IPS DF 4.7 (cell line): ENCODE data around the gene BRINP1.
"Not testable (repeated sequence)": the region's sequence is repeated elsewhere in the genome, so short reads cannot be mapped to it uniquely, and the experiment has no call there.

ENCODE experiments used
- DNase-seq: peaks from one replicate; pipeline ENCODE4 v3.0.0-alpha.2; 2013; ENCODE audit warnings: low spot score; ENCODE audit errors: extremely low read depth

The BRINP1 gene

DNA sequence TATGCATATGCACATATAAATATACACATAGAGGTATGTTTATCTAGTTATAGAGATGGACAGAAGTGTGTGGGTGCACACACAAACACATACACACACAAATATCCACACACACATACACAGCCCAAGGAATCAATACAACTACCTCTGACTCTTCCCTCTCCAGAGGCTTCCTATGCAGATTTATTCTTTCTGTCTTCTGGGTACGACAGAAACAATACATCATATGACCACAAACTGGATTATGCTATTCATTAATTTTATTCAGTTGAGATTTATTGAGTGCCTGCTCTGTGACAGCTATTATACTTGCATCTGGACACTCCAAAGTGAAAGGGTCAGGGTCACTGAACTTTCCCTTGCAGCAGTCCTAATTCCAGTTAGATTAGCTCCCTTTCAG lies 155.8 kb downstream of the BRINP1 start:
- DNase-seq: no peak

DNA sequence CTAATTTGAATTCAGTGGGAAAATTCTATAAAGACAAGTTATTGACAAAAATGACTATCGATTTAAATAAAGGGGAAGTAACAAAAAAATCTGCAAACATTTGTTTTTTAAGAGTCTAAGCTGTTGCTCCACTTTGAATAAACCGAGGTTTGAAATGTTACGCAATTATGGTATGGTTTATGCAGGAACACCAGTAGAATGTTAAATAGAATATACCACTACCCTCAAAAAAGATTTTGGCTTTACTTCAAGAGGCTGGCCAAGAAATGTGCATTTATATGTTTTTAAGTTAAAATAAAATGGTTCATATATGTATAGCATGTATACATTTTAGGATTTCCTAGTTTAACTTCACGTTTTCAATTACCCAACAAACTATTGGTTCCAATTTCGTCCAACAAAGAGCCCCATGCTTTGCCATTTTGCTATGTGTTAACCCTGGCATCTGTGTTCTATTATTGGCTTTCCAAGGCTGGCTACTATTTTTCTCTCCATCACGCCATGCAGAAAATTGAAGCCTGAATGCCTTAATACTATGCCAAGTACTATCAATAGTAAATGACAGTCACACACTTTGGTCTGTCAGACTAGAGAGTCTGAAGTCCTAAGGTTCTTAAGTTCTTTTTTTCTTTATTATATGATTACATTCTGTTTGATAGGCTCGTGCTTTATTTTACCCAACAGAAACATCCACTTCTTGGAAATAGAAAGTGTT lies 171.2 kb downstream of the BRINP1 start:
- no peak for DNase-seq

DNA sequence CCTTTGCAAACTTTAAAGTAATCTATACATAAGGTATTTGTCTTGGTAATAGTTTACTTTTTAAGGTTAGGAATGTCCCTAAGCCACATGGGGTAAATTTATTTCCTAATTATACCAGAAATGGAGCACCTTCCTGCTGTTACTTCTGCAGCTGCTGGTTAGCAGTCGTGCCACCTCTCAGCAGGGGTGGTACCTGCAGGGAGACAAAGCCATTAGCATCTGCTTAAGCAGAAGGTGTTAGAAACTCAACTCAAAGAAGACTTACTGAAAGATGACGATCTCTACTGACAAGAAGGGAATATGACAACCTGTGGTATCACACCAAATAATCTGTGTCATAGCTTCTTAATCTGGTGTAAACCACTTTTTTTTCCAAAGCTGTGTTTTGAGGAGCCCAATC lies 173.7 kb downstream of the BRINP1 start:
- no peak for DNase-seq

DNA sequence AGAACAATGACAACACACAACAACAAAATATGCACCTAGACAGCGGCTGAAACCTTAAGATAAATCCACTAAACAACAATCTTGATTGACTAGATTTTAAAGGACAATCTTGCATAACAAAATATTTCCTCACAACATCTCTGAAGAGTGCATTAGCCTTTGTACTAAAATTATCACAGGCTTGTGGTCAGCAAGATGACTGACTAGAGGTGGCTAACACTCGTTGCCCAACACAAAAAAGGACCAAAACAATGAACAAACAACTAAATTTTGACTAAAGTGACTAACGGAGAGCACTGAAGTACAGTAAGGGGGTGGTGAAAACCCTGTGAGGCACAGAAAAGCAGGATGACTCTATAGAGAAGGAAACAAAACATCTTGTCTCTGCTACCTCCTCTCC lies 183.9 kb downstream of the BRINP1 start:
- DNase-seq: no peak

DNA sequence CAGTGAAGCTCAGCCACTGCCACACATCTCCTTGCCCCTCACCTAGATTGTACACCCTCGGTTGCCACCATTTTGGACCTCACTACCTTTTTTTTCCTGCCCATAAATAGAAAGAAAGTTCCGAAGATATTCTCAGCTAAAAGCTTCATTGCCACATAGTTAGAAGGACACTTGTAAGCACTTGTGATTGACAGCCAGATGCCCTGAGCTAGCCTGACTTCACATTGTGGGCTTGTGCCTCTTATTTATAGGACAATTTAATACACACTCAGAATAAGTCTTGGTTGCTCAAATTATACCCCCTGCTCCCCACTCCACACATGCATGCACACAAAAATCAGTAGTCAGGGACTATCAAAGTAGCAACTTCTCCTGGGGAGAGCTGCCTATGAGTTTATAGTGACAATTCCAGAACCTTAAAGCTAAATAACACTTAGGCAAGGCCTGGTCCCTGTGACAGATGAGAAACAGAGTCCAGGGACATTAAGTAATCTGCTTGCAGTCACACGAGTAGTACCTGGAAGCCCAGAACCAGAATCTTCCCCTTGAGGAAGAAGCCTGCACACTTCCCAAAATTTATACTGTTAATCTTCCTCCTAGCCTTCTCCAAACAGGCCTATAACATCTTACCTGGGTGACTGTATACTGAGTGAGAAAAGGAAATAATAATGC lies 184.8 kb downstream of the BRINP1 start:
- DNase-seq: no peak

DNA sequence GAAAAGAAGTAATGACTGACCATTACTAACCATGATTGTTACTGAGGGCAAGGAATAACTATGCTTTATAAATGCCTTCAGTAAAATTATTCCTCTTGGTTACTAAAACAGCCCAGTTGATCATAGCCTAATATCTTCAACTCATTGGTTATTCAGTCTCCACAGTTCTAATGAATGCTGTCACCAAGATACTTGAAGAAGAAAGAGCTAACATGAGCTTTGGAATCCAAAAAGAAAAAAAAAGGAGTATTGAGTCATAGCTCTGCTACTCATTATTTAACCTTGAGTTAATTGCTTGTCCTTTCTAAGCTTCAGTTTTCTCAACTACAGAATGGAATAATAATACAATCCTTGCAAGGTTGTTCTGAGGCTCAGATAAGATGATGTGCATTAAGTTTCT lies 187.7 kb downstream of the BRINP1 start:
- no peak for DNase-seq

DNA sequence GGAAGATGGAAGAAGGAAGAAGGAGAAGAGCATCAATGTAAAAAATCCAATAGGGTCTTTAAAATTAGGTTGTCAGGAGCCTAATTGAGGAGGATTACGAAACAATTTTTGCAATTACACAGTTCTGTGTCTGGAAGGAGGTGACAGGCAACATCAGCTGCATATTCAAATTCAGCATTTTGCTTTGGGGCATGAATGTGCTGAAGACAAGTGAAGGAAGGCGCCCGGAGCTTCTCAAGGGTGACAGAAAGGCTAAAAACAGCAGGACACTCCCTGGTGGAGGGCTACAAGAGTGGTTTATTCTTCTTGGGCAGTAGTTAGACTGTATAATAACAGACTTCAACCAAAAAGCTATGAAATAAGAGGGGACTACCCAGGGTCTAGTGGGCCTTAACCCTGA lies 188.3 kb downstream of the BRINP1 start:
- no peak for DNase-seq

DNA sequence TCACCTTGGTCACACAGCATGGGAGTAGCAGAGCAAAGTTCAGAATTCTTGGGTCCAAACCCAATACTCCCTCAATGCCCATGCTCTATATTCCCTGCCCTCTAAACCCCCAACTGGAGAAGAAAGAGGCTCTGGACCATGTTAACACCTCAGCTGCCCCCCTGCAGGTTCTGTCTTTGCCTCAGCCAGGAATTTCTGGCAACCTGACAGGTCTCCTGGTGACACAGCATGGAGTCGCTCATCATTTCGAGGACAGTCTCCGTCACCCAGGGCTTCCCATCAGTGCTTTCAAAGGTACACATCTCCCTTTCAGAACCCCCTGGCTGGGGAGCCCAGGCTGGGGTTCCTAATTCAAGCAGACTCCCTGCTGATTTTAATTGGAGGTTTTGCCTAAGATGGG lies 189.5 kb downstream of the BRINP1 start:
- DNase-seq: no peak

DNA sequence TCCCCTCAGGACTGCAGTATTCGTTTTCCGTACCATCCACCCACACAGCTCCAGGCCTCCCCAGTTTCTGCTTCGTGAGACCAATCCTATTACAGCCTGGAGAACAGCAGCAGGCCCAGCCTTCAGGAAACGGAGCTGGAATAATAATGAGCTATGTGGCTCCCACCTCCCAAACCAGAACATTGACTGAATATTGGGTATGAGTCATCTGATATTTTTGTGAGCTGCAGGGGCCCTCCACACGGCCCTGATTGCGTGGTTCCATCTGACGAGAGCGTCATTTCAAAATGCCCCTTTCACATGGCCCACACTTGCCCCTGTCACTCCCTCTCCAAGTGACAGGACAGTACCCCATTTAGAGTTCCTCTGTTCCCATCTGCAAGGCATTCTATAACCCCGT lies 192.0 kb downstream of the BRINP1 start:
- no peak for DNase-seq

DNA sequence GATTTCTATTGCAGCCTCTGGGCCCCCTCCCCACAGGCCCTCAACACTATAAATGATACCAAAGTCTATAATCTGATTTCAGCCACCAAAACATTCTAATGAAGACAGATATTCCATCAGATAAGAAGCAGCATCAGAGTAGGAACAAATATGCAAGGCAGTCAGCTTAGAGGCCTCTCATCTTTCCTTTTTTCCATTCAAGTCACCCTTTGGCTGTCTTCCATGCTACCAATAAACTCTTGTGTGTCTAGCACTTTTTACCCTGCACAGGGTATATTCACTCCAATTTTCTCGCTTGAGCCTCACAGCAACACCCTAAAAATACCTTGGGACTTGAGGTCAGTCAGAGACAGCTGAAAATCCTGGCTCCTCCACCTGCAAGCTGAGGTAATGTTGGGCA lies 193.7 kb downstream of the BRINP1 start:
- no peak for DNase-seq

DNA sequence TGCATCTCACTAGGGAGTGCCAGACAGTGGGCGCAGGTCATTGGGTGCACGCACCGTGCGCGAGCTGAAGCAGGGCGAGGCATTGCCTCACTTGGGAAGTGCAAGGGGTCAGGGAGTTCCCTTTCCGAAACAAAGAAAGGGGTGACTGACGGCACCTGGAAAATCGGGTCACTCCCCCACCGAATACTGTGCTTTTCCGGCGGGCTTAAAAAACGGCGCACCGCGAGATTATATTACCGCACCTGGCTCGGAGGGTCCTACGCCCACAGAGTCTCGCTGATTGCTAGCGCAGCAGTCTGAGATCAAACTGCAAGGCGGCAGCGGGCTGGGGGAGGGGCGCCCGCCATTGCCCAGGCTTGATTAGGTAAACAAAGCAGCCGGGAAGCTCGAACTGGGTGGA lies 200.0 kb downstream of the BRINP1 start:
- DNase-seq: not testable (repeated sequence)

DNA sequence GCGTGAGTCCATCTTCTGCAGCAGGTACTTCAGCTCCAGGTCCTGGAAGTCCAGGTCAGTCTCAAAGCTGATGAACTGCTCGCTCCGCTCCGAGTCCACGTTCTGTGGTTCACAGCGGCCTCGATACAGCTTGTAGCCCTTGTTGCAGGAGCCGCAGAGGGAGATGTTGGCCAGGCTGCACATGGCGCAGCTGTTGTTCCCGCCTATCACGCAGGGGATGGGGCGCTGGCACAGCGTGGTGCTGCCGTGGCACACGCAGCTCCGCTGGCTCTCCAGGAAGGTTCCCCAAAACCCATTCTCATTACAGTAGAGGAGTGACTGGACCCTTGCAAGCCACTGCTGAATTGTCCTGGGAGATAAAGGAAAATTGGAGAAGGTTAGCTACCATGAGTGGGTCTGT lies 201.4 kb downstream of the BRINP1 start:
- no peak for DNase-seq

DNA sequence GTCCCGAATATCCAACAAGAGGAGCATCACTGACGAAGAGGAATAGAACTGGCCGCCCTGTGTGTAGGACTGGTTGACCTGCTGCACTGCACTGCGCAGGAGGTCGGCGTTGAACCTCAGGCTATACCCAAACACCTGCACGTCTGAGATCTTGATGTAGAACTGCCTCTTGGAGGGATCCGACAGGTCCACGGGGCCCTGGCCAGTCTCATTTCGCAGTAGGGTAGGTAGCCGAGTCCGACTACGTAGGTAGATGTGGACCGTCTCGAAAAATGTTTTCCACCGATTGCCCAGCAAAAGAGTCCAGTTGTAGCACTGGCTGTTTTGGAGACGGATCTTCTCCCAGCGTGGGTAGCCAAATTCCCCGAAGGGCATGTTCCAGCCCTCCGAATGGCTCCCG lies 202.0 kb downstream of the BRINP1 start:
- DNase-seq: no peak

DNA sequence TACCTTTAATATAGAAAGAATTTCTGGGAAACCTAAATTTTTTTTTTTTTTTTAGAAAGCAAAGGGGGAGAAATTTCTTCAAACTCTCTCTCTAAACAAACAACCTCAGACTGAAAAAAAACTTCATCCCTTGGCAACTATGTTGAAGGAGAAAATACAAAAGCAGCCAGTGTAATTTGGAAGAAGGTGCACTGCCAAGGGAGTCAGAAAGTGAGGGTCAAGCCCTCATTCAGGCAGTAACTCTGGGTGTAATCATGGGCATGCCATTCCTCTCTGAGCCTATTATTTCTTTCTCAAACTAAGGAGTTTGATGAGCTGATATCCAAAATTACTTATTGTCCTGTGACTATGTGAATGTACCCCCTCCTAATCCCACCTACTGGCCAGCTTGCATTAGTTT lies 203.1 kb downstream of the BRINP1 start:
- DNase-seq: no peak

DNA sequence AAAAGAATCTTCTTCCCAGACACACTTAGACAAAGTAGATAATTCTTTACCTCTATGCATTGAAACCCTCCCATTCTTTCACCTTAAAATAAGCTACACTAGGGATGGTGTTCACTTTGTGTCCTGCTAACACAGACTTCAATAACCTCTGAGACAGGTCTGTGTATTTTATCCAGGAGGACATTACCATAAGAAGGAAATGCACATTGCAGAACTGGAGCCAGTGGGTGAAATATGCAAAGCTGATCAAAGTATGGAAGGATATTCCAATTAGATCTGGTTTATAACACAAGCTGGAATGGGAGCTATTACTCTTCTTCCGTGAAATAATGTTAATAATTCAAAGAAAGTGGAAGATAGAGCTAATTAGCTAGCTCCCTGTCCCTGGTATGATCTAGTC lies 204.1 kb downstream of the BRINP1 start:
- DNase-seq: no peak

DNA sequence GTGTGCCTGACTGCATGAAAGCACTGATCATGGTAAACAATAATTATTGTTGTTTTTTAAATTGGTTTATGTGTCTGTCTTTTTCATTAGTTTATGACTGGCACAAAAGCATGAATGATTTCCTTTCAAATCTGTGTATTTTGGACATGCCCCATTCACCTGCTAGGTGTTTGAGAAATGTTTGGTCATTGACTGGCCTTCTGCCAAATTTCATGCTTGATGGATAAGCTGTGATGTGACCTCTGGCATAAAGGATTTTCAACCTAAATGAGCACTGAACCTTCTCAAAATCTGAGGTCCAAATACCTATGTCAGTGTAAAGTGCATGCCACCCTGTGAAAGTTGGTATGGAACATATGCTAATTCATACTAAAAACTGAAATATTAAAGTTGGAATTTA lies 204.5 kb downstream of the BRINP1 start:
- DNase-seq: no peak

DNA sequence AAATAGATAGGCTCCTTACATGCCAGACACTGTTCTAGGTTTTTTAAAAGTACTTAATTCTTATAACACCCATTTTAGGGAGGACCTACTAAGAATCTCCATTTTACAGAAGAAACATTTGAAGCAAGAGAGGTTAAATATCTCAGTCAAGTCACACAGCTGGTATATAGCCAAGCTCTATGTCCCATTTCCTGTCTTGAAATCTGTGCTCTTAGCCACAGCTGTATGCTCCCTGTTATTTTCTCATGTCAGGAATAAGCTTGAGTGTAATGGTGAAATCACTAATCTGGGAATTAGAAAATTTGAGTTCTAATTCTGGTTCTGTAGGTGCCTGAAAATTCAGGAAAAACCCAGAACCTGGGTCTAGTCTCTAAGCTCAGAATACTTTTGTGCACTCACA lies 208.7 kb downstream of the BRINP1 start:
- DNase-seq: no peak

DNA sequence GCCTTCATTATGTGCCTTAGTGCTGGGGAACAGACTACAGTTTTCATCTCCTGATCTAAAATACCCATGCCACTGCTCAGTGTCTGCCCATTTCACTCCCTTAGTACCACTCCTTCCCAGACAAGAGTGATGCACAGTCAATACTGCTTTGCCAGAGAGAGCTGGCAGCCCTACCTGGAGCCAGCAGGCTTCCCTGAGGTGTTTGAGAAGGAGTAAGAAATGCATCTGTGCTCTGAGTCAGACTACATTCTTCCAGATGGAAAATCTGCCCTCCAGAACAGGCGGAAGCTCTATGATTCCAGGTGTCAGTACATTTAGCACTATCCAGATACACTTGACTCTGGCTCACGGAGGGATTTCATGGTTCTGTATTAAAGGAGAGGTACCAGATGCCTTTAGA lies 209.8 kb downstream of the BRINP1 start:
- DNase-seq: no peak

DNA sequence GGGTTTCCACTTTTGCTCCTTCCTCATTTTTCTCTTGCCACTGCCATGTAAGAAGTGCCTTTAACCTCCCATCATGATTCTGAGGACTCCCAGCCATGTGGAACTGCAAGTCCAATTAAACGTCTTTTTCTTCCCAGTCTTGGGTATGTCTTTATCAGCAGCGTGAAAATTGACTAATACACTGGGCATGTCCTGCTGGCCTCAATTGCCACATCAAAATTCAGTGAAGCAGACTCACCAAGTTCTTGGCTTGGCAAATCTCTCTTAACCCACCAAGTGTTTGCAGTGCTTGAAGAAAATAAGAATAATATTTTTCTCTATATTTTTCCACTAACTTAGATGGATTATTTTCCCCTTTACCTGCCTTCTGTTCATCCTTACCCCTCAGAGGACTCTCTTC lies 212.0 kb downstream of the BRINP1 start:
- DNase-seq: no peak

DNA sequence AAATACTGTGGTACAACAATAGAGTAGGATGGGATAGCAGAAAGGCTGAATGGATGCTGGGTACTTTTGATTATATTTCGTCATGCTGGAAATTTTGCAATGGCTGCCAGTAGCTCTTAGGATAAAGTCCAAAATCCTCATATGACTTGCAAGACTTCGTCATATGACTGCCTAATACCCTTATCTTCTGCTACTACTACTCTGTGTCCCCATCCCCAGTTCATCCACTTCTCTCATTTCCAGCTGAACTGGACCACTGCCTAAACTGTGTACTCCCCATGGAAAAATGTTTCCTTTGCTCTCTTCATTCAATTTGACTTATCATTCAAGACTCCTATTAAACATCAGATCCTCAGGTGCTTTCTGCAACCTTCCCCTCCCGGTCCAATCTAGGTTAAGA lies 212.9 kb downstream of the BRINP1 start:
- no peak for DNase-seq

DNA sequence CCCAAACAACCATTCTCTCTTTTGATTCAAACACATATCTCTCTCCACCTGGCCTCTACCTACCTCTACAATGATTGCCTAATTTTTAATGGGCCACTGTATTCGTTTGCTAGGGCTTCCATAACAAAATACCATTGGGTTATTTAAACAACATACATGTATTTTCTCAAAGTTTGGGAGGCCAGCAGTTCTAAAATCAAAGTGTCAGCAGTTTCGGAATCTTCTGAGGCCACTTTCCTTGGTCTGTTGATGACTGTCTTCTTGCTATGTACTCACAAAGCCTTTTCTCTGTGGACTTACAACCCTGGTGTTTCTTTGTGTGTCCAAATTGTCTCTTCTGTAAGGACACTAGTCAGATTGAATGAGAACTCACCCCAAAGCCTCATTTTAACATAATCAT lies 214.7 kb downstream of the BRINP1 start:
- no peak for DNase-seq

DNA sequence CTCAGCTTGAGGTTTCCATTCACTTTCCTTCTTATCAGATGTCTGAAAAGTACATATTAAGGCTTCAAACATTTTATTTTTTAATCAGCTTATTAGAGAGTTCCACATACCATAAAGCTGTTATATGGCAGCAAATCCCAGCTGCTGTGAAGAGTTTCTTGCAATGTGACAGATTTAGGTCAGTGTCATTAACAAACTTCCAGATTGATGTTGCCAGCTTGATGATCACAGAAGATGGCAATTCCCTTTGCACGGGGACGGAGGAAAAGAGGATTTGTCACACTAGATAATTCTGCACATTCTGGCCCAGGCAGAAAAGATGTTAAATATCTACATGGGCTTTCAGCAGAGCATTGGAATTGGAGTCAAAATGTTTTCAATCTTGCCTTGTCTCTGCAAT lies 215.8 kb downstream of the BRINP1 start:
- no peak for DNase-seq

DNA sequence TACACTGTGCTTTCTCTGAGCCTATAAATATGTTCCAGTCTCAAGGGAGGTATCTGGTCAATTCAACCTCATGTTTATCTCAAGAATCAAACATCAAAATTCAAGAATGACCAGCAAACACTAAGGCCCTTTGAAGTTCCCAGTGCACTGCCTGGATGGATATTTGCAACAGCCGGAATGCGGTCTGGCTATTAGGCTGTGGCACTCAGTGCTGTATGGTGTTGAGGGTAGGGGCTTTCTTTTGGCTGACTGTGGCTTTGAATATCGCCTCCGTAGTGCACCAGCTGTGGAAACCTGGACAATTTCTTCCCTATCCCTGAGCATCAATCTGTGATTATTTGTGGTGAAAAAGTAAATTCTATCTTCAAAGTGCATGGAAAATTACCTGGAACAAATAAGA lies 220.4 kb downstream of the BRINP1 start:
- no peak for DNase-seq
